Measurements from ENCODE around the gene HPGD. TPM values are rescaled to one million over a fixed set of nuclear protein-coding genes. Genes with fewer than 3 reads are reported as not detected.

Gene HPGD
- total RNA-seq, 2 donors from 2014 or later = 0.33 to 9.1 TPM

- H3K27ac ChIP-seq = no peak overlapping the region
- no peaks in the 10 kb centered on the region for H3K9me3 ChIP-seq
- H3K27me3 ChIP-seq = no peaks in the 10 kb centered on the region
- DNase-seq (no peak), ATAC-seq (no peak)
- H3K4me3 ChIP-seq = no peak overlapping the region
- intact Hi-C loops (cut with DNase I) = no loop called here
- no peaks in the 10 kb centered on the region for H3K4me1 ChIP-seq
- H3K36me3 ChIP-seq (replicated peaks in 1 of 2; ENCODE audit: insufficient read depth in 1 of 2, low read depth in 2 of 2) = no peaks in the 10 kb centered on the region
- WGBS, 2 donors = 64 to 75% methylated on average over 3 of the region's 3 CpGs
- no peak for TF ChIP-seq POLR2A (IDR thresholded peaks at IDR 0.05)
- TF ChIP-seq CTCF (IDR thresholded peaks at IDR 0.05) = no peak
These were observed 38.5 kb downstream of the HPGD start for GRCh38 chr4:174483792-174484191.

DNA sequence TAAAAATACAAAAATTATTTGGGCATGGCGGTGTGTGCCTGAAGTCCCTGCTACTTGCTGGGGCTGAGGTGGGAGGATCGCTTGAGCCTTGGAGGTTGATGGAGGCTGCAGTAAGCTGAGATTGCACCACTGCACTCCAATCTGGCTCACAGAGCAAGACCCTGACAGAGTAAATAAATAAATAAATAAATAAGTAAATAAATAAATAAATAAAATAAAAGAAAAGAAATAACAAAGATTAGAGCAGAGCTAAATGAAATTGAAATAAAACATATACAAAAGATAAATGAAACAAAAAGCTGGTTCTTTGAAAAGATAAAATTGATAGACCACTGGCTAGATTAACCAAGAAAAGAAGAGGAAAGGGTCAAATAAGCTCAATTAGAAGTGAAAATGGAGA, 43.1 kb downstream of the HPGD start:
- TF ChIP-seq POLR2A (IDR thresholded peaks at IDR 0.05) (no peak), CTCF (IDR thresholded peaks at IDR 0.05) (no peak)
- no peak overlapping the region for H3K4me3 ChIP-seq
- no peak overlapping the region for H3K27ac ChIP-seq
- H3K27me3 ChIP-seq = no peaks in the 10 kb centered on the region
- H3K36me3 ChIP-seq (replicated peaks in 1 of 2; ENCODE audit: insufficient read depth in 1 of 2, low read depth in 2 of 2) = no peaks in the 10 kb centered on the region
- H3K4me1 ChIP-seq = no peaks in the 10 kb centered on the region
- H3K9me3 ChIP-seq = no peaks in the 10 kb centered on the region
- 88 to 100% methylated on average over 2 of the region's 2 CpGs for WGBS, 2 donors
- ATAC-seq (no peak), DNase-seq (no peak)
- intact Hi-C loops (cut with DNase I) = no loop called here

- no peak for TF ChIP-seq CTCF (IDR thresholded peaks at IDR 0.05)
- no peak for TF ChIP-seq POLR2A (IDR thresholded peaks at IDR 0.05)
- Histone ChIP-seq H3K36me3 (replicated peaks in 1 of 2; ENCODE audit: insufficient read depth in 1 of 2, low read depth in 2 of 2) (no peaks in the 10 kb centered on the region), H3K4me1 (no peaks in the 10 kb centered on the region), H3K27ac (no peak overlapping the region), H3K4me3 (no peak overlapping the region), H3K27me3 (no peaks in the 10 kb centered on the region), H3K9me3 (no peaks in the 10 kb centered on the region)
- DNase-seq = no peak
- WGBS, 2 donors = 73 to 81% methylated on average over 3 of the region's 3 CpGs
- intact Hi-C loops (cut with DNase I) = no loop called here
- ATAC-seq = no peak
These were observed 46.8 kb downstream of the HPGD start for GRCh38 chr4:174475528-174475927.

GRCh38 chr4:174474457-174475075, 47.7 kb downstream of the HPGD start:
- Histone ChIP-seq H3K4me3 (no peak overlapping the region), H3K36me3 (replicated peaks in 1 of 2; ENCODE audit: insufficient read depth in 1 of 2, low read depth in 2 of 2) (no peaks in the 10 kb centered on the region), H3K9me3 (no peaks in the 10 kb centered on the region), H3K27ac (no peak overlapping the region), H3K27me3 (no peaks in the 10 kb centered on the region), H3K4me1 (no peaks in the 10 kb centered on the region)
- 72 to 73% methylated on average over 8 of the region's 8 CpGs for WGBS, 2 donors
- intact Hi-C loops (cut with DNase I) = no loop called here
- TF ChIP-seq POLR2A (IDR thresholded peaks at IDR 0.05) = no peak
- TF ChIP-seq CTCF (IDR thresholded peaks at IDR 0.05) = no peak
- DNase-seq (no peak), ATAC-seq (no peak)

DNA sequence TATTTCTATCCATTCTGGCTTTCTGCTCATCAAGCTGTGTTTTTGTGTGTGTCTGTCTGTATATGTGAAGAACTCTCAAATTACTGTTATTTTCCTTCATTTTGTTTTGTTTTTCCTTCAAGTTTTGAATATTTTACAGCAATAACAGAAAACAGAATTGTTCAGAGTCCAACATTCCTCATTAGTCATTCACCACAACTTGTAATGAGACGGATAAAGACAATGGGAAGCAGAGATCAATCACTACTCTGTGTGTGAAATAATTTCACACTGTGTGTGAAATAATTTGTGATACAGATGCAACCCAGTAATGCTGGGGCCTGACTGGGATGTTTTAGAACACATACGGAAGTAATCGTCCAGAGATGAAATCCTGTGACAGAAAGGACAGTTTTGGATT, 55.2 kb downstream of the HPGD start:
- intact Hi-C loops (cut with DNase I) = no loop called here
- ATAC-seq (no peak), DNase-seq (no peak)
- Histone ChIP-seq H3K36me3 (replicated peaks in 1 of 2; ENCODE audit: insufficient read depth in 1 of 2, low read depth in 2 of 2) (no peaks in the 10 kb centered on the region), H3K9me3 (no peaks in the 10 kb centered on the region), H3K27me3 (no peaks in the 10 kb centered on the region), H3K4me3 (no peak overlapping the region), H3K4me1 (peaks cover under 1% of the 10 kb centered on the region), H3K27ac (no peak overlapping the region)
- 75 to 89% methylated on average over 3 of the region's 3 CpGs for WGBS, 2 donors
- TF ChIP-seq CTCF (IDR thresholded peaks at IDR 0.05) (no peak), POLR2A (IDR thresholded peaks at IDR 0.05) (no peak)

Data from body of pancreas (tissue), 4 donors.